M059J (cell line): ENCODE data around the gene MAPK11. TPM values are rescaled to one million over a fixed set of nuclear protein-coding genes. Genes with fewer than 3 reads are reported as not detected.

Experiments used
- DNase-seq: peaks from one replicate; pipeline ENCODE4 v3.0.0-alpha.2; 2012; ENCODE audit warnings: low read depth
- total RNA-seq: library from RNA; depleted of rRNA; stranded (reverse); fragments of >200 nt; shearing (Covaris generic); gene quantifications from 2 replicates; pipeline ENCODE4 v1.2.3, GENCODE V29; 2014; rRNA removed

Gene MAPK11
- total RNA-seq, 1 experiment from 2014 or later: 1.7 TPM

GRCh38 chr22:50224071-50224470 lies 46.1 kb downstream of the MAPK11 start:
- DNase-seq: no peak

DNA sequence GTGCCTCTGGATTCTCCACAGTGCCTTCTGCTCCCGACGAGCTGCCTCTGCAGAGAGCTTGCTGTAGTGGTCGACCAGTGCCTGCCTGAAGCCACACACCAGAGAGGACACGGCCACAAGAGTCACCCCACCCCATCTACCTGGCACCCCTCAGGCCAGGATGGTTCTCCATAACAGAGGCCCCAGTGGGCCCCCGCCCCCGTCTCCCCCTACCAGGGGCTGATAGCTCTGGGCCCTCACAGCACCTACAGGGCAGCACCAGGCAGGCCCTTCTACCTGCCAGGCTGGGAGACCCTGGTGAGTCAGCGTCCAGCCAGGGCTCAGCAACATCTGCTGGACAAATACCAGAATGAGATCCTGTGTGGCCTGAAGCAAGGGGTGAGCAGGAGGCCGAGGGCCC lies 47.7 kb downstream of the MAPK11 start:
- DNase-seq: no peak

DNA sequence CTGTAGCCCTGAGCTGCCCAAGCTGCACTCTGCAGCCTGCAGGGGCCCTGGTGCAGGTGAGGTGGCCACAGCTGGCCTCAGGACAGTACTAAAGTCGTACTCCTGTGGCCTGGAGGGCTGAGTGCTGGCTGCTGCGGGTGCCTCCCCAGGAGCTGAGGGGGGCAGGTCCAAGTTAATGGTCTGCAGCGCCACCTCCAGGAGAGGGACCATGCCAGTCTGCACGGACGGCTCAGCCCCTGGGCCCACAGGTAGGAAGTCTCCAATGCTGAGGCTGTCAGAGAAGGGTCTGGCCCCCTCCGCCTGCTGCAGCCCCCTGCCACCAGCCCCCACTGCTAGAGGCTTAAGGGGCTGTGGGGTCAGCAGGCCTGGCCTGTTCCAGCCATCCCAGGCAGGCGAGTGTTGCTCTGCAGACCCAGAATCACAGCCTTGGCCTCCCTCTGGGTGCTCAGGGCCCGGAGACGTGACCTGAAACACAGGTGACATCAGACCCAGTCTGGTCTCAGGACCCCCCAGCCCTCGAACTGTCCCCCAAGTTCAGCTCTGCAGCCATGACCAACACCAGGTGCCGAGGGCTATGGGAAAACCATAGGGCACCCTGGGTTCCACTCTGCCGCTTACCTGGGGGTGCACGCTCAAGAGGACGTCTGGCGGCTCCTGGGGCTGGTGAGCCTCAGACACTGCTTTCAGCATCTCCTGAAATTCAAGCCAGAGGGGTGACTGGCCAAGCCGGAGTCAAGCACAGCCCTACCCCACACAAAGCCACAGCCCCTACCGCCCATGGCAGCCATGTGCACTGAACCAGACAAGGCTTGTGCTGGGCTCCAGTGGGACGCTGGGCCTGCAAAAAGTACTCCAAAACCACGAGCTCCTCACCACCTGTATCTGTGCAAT lies 48.5 kb downstream of the MAPK11 start:
- DNase-seq: no peak

DNA sequence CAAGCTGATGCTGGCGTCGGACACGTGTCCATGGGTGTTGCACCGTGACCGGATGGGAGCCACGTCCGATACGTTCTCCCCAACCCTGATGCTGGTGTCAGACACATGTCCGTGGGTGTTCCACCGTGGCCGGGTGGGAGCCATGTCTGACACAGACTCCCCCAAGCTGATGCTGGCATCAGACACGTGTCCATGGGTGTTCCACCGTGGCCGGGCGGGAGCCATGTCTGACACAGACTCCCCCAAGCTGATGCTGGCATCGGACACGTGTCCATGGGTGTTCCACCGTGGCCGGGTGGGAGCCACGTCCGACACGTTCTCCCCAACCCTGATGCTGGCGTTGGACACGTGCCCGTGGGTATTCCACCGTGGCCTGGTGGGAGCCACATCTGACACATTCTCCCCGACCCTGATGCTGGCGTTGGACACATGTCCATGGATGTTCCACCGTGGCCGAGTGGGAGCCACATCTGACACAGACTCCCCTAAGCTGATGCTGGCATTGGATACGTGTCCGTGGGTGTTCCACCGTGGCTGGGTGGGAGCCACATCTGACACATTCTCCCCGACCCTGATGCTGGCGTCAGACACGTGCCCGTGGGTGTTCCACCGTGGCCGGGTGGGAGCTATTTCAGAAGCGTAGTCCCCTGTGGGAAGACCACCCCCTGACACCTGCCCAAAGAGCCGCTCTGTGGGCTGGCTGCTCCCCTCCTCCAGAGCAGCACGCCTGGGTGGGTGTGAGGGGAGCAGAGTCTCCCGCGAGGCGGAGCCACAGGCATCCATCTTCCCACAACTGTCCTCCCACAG lies 49.4 kb downstream of the MAPK11 start:
- DNase-seq: no peak

- DNase-seq: no peak
Observed at GRCh38 chr22:50219800-50220602, 50.2 kb downstream of the MAPK11 start.

DNA sequence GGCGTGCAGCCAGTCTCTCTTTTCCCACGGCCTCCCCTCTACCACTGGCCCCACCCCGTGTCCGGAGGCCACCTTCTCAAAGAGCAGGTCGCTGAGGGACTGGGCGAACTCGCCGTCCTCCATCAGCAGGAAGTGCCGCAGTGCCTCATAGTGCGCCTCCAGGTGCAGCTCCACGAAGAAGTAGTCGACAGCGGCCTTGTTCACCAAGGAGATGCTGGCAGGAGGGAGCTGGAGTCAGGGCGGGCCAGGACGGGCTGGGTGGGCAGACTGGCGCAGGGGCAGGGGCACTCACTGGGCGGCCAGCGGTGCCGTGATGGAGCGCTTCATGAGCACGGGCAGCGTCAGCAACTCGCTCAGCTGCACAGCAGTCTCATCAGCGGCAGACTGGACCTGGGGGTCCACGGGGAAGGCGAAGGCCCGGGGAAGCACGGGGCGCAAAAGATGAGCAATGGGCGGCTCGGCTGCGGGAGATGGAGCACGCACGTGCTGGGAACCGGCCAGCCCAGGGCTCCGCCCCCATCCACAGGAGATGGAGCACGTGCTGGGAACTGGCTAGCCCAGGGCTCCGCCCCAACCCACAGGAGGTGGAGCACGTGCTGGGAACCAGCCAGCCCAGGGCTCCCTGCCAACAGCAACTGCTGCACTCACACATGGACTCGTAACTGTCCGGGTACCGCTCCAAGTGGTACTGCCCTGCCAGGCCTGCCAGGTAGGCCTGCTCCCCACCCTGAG lies 51.0 kb downstream of the MAPK11 start:
- DNase-seq: peak; percentile 54

- no peak for DNase-seq
Observed at GRCh38 chr22:50218153-50218995, 51.8 kb downstream of the MAPK11 start.

DNA sequence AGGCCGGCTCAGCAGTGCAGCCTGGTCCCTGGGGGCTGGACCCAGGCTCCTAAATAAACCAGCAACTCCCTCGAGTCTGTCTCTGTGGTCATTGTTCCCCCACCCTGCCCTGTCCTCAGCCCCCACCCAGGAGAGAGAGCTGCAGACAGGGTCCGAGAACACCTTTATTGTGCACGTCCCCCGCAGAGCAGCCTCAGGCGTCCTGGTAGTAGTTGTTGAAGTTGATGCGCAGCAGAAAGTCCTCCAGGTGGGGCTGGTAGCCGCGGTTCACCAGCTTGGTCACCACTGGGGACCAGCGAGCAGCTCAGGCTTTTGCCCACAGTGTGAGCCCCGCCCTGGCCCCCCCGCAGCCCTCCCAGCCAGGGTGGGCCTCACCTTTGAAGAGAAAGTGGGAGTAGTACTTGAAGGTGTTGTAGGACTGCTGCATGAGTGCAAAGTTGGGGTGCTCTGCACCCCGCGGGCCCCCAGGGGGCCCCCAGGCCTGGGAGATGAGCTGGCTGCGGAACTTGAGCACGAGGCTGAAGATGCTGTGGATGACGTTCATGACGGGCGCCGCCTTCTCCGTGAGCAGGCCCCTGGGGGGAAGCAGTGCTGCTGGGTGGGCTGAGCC lies 52.5 kb downstream of the MAPK11 start:
- no peak for DNase-seq

DNA sequence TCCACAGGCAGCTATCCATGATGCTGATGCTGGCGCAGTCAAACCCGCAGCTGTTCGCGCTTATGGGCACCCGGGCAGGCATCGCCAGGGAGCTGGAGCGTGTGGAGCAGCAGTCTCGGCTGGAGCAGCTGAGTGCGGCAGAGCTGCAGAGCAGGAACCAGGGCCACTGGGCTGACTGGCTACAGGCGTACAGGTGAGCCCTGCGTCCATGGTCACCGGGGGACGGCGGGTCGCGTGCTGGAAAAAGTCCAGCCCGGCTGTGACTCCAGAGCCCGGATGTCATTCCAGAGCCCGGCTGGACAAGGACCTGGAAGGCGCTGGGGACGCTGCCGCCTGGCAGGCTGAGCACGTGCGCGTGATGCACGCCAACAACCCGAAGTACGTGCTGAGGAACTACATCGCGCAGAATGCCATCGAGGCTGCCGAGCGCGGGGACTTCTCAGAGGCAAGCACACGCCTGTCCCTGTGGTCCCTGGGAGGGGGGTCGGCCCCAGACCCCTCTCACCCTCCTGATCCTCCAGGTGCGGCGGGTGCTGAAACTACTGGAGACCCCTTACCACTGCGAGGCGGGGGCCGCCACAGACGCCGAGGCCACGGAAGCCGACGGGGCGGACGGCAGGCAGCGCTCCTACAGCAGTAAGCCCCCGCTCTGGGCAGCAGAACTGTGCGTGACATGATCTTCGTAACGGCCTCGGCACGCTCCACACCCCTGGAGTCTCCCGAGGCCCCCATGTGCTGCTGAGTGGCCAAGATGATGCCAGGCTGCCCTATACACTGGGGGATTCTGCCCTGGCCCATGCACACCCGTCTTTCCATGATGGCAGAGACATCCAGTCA lies 53.3 kb downstream of the MAPK11 start:
- no peak for DNase-seq

GRCh38 chr22:50216055-50216683 lies 54.0 kb downstream of the MAPK11 start:
- DNase-seq: no peak

- no peak for DNase-seq
Observed at GRCh38 chr22:50215297-50216054, 54.7 kb downstream of the MAPK11 start.

Other genes with a start within 250 kb of the MAPK11 start
- not detected in 2 replicates for gene TTLL8, start 212.1 kb downstream of the MAPK11 start, total RNA-seq
- gene MLC1, start 185.0 kb downstream of the MAPK11 start, total RNA-seq: 0.52 TPM in 1 of 2 replicates, not detected in the other
- gene MOV10L1, start 180.4 kb downstream of the MAPK11 start, total RNA-seq: 0.71 and 1.8 TPM in 2 replicates
- 0.54 and 3.3 TPM in 2 replicates for gene PANX2, start 99.6 kb downstream of the MAPK11 start, total RNA-seq
- gene TRABD, start 84.5 kb downstream of the MAPK11 start, total RNA-seq: 9.7 and 15.1 TPM in 2 replicates
- gene SELENOO, start 69.4 kb downstream of the MAPK11 start, total RNA-seq: 12.0 and 21.4 TPM in 2 replicates
- 1.7 and 12.5 TPM in 2 replicates for gene TUBGCP6, start 25.4 kb downstream of the MAPK11 start, total RNA-seq
- gene HDAC10, start 19.1 kb downstream of the MAPK11 start, total RNA-seq: 5.4 and 12.3 TPM in 2 replicates
- gene MAPK12, start 8.7 kb downstream of the MAPK11 start, total RNA-seq: 10.1 and 16.9 TPM in 2 replicates
- 44.4 and 59.5 TPM in 2 replicates for gene PLXNB2, start 37.3 kb upstream of the MAPK11 start, total RNA-seq
- gene DENND6B, start 56.6 kb upstream of the MAPK11 start, total RNA-seq: 0.20 and 0.71 TPM in 2 replicates
- 18.9 and 31.4 TPM in 2 replicates for gene PPP6R2, start 72.9 kb upstream of the MAPK11 start, total RNA-seq
- gene SBF1, start 204.7 kb upstream of the MAPK11 start, total RNA-seq: 19.6 and 43.6 TPM in 2 replicates
- 0.15 TPM in 1 of 2 replicates, not detected in the other for gene ADM2, start 211.2 kb upstream of the MAPK11 start, total RNA-seq
- not detected in 2 replicates for gene MIOX, start 216.5 kb upstream of the MAPK11 start, total RNA-seq
- 31.2 and 59.8 TPM in 2 replicates for gene LMF2, start 237.3 kb upstream of the MAPK11 start, total RNA-seq
- 46.8 and 50.9 TPM in 2 replicates for gene NCAPH2, start 237.8 kb upstream of the MAPK11 start, total RNA-seq